MCF 10A (cell line): ENCODE measurements around the gene POLR3A. TPM values are rescaled to one million over a fixed set of nuclear protein-coding genes. Genes with fewer than 3 reads are reported as not detected.

Source experiments
- BruUV-seq: library from RNA; stranded (reverse); fragments of 400-500 nt; replicated peaks from 2 replicates; lab custom pipeline; 2021; lab: Mats Ljungman, UMichigan
- CTCF ChIA-PET: fragments of 300-600 bp; sonication (Branson Sonifier 250); formaldehyde crosslinking; extraction: SDS; loops from one replicate; lab custom pipeline; 2021; ENCODE audit warnings: antibody characterized with exemption, inconsistent platforms; lab: Yijun Ruan, JAX
- POLR2A ChIA-PET: fragments of 300-600, 350-650 bp; sonication (Branson Sonifier 250); formaldehyde crosslinking; extraction: SDS; loops from one replicate; lab custom pipeline; 2020; ENCODE audit warnings: antibody characterized with exemption, inconsistent platforms; lab: Yijun Ruan, JAX
- DNase-seq: peaks from one replicate; pipeline ENCODE4 v3.0.0-alpha.2; 2018; ENCODE audit not compliant: unreplicated experiment
- H3K27ac Mint-ChIP-seq: one replicate; pipeline ENCODE4 v1.8.0; 2022; ENCODE audit warnings: mild to moderate bottlenecking, low read depth, mixed read lengths; ENCODE audit not compliant: unreplicated experiment
- H3K27me3 Mint-ChIP-seq: one replicate; pipeline ENCODE4 v1.8.0; 2022; ENCODE audit warnings: mixed read lengths; ENCODE audit not compliant: insufficient read depth, unreplicated experiment
- H3K36me3 Mint-ChIP-seq: one replicate; pipeline ENCODE4 v1.8.0; 2022; ENCODE audit warnings: mild to moderate bottlenecking, moderate library complexity, mixed read lengths; ENCODE audit not compliant: insufficient read depth, unreplicated experiment
- H3K4me1 Mint-ChIP-seq: one replicate; pipeline ENCODE4 v1.8.0; 2022; ENCODE audit warnings: mixed read lengths; ENCODE audit not compliant: insufficient read depth, unreplicated experiment
- H3K4me3 Mint-ChIP-seq: one replicate; pipeline ENCODE4 v1.8.0; 2022; ENCODE audit warnings: mild to moderate bottlenecking, moderate library complexity, mixed read lengths; ENCODE audit not compliant: unreplicated experiment
- H3K9me3 Mint-ChIP-seq: one replicate; pipeline ENCODE4 v1.8.0; 2022; ENCODE audit warnings: mixed read lengths; ENCODE audit not compliant: unreplicated experiment
- intact Hi-C: fragments of 100-400 bp; cut with micrococcal nuclease; formaldehyde crosslinking; loops from 2 replicates; pipeline ENCODE4 v1.14.1; 2022
- total RNA-seq: library from RNA; stranded (reverse); gene quantifications from 2 replicates; pipeline ENCODE4 v1.2.3, GENCODE V29; 2022
- TF ChIP-seq, protein P1 (sequence below): fragments of 200-600 bp; IDR thresholded peaks from one replicate; pipeline ENCODE4 v1.8.0; 2022; ENCODE audit warnings: antibody characterized with exemption, mild to moderate bottlenecking; ENCODE audit not compliant: unreplicated experiment

The POLR3A gene
- total RNA-seq, 1 experiment from 2014 or later = 19.1 TPM

DNA sequence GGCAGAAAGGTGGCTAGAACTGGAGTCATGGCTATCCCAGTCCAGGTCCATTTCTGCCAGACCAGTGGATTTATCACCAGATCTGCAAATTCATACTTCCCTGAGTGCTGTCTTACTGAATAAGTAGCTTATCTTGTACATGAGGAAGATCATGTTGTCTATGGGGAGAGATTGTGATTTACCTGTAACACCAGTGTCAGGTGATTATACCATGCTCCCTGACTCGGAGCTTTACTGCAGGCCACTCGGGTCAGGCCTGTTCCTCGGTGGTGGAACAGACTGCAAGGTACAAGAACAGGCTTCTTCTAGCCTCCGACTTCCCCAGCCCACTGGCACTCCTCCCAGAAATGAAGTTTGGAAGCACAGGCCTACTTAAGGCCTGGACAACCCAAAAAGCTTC is 60.2 kb downstream of the POLR3A start:
- H3K4me1 Mint-ChIP-seq = no peaks in the 10 kb centered on the region
- TF ChIP-seq, protein P1, sequence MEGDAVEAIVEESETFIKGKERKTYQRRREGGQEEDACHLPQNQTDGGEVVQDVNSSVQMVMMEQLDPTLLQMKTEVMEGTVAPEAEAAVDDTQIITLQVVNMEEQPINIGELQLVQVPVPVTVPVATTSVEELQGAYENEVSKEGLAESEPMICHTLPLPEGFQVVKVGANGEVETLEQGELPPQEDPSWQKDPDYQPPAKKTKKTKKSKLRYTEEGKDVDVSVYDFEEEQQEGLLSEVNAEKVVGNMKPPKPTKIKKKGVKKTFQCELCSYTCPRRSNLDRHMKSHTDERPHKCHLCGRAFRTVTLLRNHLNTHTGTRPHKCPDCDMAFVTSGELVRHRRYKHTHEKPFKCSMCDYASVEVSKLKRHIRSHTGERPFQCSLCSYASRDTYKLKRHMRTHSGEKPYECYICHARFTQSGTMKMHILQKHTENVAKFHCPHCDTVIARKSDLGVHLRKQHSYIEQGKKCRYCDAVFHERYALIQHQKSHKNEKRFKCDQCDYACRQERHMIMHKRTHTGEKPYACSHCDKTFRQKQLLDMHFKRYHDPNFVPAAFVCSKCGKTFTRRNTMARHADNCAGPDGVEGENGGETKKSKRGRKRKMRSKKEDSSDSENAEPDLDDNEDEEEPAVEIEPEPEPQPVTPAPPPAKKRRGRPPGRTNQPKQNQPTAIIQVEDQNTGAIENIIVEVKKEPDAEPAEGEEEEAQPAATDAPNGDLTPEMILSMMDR = no peak
- no peak overlapping the region for H3K27ac Mint-ChIP-seq
- H3K9me3 Mint-ChIP-seq = no peaks in the 10 kb centered on the region
- POLR2A ChIA-PET = interaction anchor here (0.7 to 1.3 kb wide), 4 partner anchors 13 to 96 kb away, joined by 3 to 8 read pairs (median 4); no protein-coding TSS in a partner anchor
- no peaks in the 10 kb centered on the region for H3K27me3 Mint-ChIP-seq
- intact Hi-C loops = no loop called here
- CTCF ChIA-PET = interaction anchor here (0.6 to 1.4 kb wide), 3 partner anchors 16 to 124 kb away, joined by 3 to 10 read pairs (median 3); no protein-coding TSS in a partner anchor
- H3K36me3 Mint-ChIP-seq = no peaks in the 10 kb centered on the region
- no peak for DNase-seq
- H3K4me3 Mint-ChIP-seq = no peak overlapping the region
- BruUV-seq = no TSS peak

DNA sequence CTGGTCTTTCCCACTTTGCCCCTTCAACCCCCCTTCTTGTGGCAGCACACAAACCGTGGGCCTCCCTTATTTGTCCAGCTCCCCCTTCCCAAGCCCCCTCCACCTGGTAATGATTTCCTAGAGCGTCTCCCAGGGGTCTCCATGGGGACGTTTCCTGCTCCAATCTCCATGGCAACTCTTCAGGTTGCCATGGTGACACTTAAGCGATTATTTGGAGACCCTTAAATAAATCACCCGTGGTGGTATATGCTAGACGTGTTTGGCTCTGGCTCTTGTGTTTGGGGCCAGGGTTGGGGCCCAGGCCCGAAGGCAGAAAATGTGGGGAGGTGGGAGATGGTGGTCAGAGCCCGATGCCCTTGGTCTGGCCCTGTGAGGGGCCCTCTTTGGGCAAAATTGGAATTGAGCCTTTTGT is 61.7 kb downstream of the POLR3A start:
- no peak for DNase-seq
- Mint-ChIP-seq H3K27me3 (no peaks in the 10 kb centered on the region), H3K9me3 (no peaks in the 10 kb centered on the region), H3K4me3 (no peak overlapping the region), H3K27ac (no peak overlapping the region), H3K36me3 (no peaks in the 10 kb centered on the region), H3K4me1 (no peaks in the 10 kb centered on the region)
- no TSS peak for BruUV-seq
- ChIA-PET POLR2A (no interaction called here), CTCF (interaction anchor here (0.9 kb wide), 1 partner anchor 41 kb away, joined by 3 read pairs; the partner anchor contains the start of gene DLG5)
- TF ChIP-seq, protein P1 = no peak
- intact Hi-C loops = no loop called here

DNA sequence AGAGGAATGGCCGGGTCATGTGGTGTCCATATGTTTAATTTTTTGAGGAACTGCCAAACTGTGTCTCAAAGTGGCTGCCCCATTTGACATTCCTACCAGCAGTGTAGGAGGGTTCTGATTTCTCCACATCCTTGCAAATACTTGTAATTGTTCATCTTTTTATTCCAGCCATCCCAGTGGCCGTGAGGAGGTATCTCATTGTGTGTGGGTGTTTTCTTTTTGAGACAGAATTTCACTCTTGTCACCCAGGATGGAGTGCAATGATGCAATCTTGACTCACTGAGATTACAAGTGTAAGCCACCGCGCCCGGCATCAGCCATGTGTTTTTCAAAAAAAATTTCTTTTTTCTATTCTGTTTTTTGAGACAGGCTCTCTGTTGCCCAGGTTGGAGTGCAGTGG is 64.0 kb downstream of the POLR3A start:
- BruUV-seq = no TSS peak

DNA sequence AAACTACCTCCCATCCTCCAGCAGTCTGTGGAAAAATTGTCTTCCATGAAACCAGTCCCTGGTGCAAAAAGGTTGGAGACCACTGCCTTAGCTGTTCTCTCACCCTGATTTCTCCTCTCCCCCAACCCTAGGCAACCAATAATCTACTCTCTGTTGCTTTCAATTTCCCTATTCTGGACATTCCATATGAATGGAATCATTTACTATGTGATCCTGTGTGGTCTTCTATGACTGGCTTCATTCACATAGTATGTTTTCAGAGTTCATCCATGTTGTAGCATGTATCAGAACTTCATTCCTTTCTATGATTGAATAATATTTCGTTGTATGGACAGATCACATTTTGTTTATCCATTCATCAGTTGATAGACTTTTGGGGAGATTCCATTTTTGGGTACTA is 64.5 kb downstream of the POLR3A start:
- H3K27ac Mint-ChIP-seq = no peak overlapping the region
- intact Hi-C loops = no loop called here
- POLR2A ChIA-PET = interaction anchor here (1.1 to 2.7 kb wide), 3 partner anchors 10 to 44 kb away, joined by 3 to 10 read pairs (median 9); no protein-coding TSS in a partner anchor
- peaks cover 5% of the 10 kb centered on the region for H3K4me1 Mint-ChIP-seq
- H3K36me3 Mint-ChIP-seq = no peaks in the 10 kb centered on the region
- no peak for DNase-seq
- H3K9me3 Mint-ChIP-seq = no peaks in the 10 kb centered on the region
- CTCF ChIA-PET = interaction anchor here (0.9 to 1.6 kb wide), 3 partner anchors 9 to 11 kb away, joined by 3 to 5 read pairs (median 3); no protein-coding TSS in a partner anchor
- TF ChIP-seq, protein P1 = no peak
- H3K27me3 Mint-ChIP-seq = no peaks in the 10 kb centered on the region
- no TSS peak for BruUV-seq
- no peak overlapping the region for H3K4me3 Mint-ChIP-seq

More for the DNA sequence above, 64.0 kb downstream of the POLR3A start:
- H3K36me3 Mint-ChIP-seq = no peaks in the 10 kb centered on the region
- no peaks in the 10 kb centered on the region for H3K9me3 Mint-ChIP-seq
- DNase-seq = peak; percentile 76
- H3K27me3 Mint-ChIP-seq = no peaks in the 10 kb centered on the region
- TF ChIP-seq, protein P1 = no peak
- H3K4me3 Mint-ChIP-seq = no peak overlapping the region
- intact Hi-C loops = no loop called here
- H3K4me1 Mint-ChIP-seq = peaks cover 5% of the 10 kb centered on the region
- no peak overlapping the region for H3K27ac Mint-ChIP-seq
- ChIA-PET CTCF (interaction anchor here (1.1 to 1.9 kb wide), 3 partner anchors 8 to 118 kb away, joined by 3 to 5 read pairs (median 5); no protein-coding TSS in a partner anchor), POLR2A (interaction anchor here (1.1 to 2.7 kb wide), 3 partner anchors 11 to 44 kb away, joined by 3 to 10 read pairs (median 9); no protein-coding TSS in a partner anchor)
